ENCODE results near the gene ALMS1.

DNA sequence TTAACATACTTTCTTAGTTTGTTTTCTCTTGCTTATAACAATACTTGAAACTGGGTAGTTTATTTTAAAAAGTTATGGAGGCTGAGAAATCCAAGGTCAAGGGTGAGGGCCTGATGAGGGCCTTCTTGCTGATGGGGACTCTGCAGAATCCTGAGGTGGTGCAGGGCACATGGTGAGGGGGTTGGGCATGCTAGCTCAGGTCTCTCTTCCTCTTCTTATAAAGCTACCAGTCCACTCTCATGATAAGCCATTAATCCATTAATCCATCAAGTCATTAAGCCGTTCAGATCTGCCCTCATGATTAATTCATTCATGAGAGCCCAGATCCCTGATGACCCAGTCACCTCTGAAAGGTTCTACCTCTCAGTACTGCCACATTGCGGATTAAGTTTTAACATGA lies 21.4 kb downstream of the ALMS1 start:
- TF ChIP-seq, protein P1, sequence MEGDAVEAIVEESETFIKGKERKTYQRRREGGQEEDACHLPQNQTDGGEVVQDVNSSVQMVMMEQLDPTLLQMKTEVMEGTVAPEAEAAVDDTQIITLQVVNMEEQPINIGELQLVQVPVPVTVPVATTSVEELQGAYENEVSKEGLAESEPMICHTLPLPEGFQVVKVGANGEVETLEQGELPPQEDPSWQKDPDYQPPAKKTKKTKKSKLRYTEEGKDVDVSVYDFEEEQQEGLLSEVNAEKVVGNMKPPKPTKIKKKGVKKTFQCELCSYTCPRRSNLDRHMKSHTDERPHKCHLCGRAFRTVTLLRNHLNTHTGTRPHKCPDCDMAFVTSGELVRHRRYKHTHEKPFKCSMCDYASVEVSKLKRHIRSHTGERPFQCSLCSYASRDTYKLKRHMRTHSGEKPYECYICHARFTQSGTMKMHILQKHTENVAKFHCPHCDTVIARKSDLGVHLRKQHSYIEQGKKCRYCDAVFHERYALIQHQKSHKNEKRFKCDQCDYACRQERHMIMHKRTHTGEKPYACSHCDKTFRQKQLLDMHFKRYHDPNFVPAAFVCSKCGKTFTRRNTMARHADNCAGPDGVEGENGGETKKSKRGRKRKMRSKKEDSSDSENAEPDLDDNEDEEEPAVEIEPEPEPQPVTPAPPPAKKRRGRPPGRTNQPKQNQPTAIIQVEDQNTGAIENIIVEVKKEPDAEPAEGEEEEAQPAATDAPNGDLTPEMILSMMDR (conservative IDR thresholded peaks at IDR 0.05; ENCODE audit: low read depth, low read length) = no peak
- TF ChIP-seq EZH2 (IDR thresholded peaks at IDR 0.05; ENCODE audit: borderline replicate concordance, low read depth, low read length, poor library complexity, severe bottlenecking) = no peak
